Uterus (tissue), 4 donors: Measurements from ENCODE around the gene DROSHA. TPM values are rescaled to one million over a fixed set of nuclear protein-coding genes. Genes with fewer than 3 reads are reported as not detected.
"Not testable (repeated sequence)": the region's sequence is repeated elsewhere in the genome, so short reads cannot be mapped to it uniquely, and the experiment has no call there.

Source experiments
- DNase-seq, 2 donors: peaks; one replicate each; pipeline ENCODE4 v3.0.0-alpha.2; 2019 to 2020
- H3K27ac ChIP-seq, 2 donors: fragments of 200-600 bp; sonication (generic); 1 replicate in 1 of 2; 2 replicates in 1 of 2; pipeline ENCODE4 v1.5.1; 2016 to 2018
- H3K27me3 ChIP-seq, 2 donors: fragments of 200-600 bp; sonication (generic); one replicate each; pipeline ENCODE4 v1.5.1; 2018 to 2019; ENCODE audit warnings: control low read depth in 1 of 2
- H3K36me3 ChIP-seq, 2 donors: fragments of 200-600 bp; sonication (generic); one replicate each; pipeline ENCODE4 v1.5.1; 2019; ENCODE audit warnings: control low read depth in 1 of 2
- H3K4me1 ChIP-seq, 2 donors: fragments of 200-600 bp; sonication (generic); one replicate each; pipeline ENCODE4 v1.5.1; 2018 to 2019; ENCODE audit warnings: control low read depth in 1 of 2
- H3K4me3 ChIP-seq, 2 donors: fragments of 200-600 bp; sonication (generic); 1 replicate in 1 of 2; 2 replicates in 1 of 2; pipeline ENCODE4 v1.5.1; 2018 to 2019; ENCODE audit warnings: mild to moderate bottlenecking in 1 of 2
- H3K9me3 ChIP-seq, 2 donors: fragments of 200-600 bp; sonication (generic); one replicate each; pipeline ENCODE4 v1.5.1; 2019; ENCODE audit warnings: control low read depth in 1 of 2
- POLR2A ChIP-seq, 2 donors: fragments of 450-650 bp; IDR thresholded peaks; one replicate each; pipeline ENCODE4 v1.6.1; 2016; ENCODE audit warnings: antibody characterized with exemption in 2 of 2, mild to moderate bottlenecking in 1 of 2, moderate library complexity in 1 of 2
- intact Hi-C: fragments of 100-400 bp; cut with DNase I; formaldehyde crosslinking; loops from one replicate; pipeline ENCODE4 v1.15.1; 2023; ENCODE audit warnings: low total_unique reads
- total RNA-seq, 4 donors: library from RNA; depleted of rRNA in 3 of 4; stranded (reverse); fragments of >200 nt in 3 of 4; gene quantifications; one replicate each; pipeline versions ENCODE4 v1.1.0 to v1.2.4, GENCODE V29; 2014 to 2023
- TF ChIP-seq, protein P1 (sequence below), 4 experiments: fragments of 200-600 bp in 2 of 4; fragments of 450-650 bp in 2 of 4; sonication (generic) in 2 of 4; IDR thresholded peaks; one replicate each; pipeline ENCODE4 v1.5.1; 2016 to 2019; ENCODE audit warnings: antibody characterized with exemption in 4 of 4, mild to moderate bottlenecking in 2 of 4, moderate library complexity in 1 of 4
- donor health status: DM: yes; HTN: yes; CAD: no.

DROSHA gene
- total RNA-seq, 4 donors from 2014 or later = 17.2 to 82.1 (median 40.5) TPM

DNA sequence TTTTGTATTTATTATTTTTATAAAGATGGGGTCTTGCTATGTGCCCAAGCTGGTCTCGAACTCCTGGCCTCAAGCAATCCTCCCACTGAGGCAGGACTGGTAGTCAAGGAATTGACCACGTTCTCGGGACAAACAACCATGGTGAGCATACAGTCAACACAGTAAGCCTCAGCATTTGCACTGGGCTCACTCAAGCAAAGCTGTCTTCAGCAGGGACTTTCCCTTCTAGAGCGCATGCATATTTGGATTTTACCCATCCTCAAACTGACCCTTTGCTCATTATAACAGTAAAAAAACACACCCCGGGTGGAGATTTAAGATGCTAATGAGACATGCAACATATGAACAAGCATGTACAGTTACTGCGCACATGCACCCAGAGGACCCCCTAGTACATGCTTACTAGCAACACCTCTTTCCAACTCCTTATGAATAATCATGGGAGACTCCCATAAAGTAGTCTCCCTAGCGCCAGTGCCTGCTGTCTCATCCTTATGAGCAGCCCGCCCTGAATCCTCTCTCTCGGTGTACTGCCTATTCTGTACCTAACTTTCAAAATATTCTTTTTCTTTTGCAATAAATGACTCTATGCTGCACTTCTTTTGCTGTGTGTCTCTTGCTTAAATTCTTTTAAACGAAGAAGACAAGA, 41.7 kb upstream of the DROSHA start:
- H3K36me3 ChIP-seq = no peaks in the 10 kb centered on the region
- no peaks in the 10 kb centered on the region for H3K4me1 ChIP-seq
- DNase-seq = no peak
- TF ChIP-seq, protein P1, sequence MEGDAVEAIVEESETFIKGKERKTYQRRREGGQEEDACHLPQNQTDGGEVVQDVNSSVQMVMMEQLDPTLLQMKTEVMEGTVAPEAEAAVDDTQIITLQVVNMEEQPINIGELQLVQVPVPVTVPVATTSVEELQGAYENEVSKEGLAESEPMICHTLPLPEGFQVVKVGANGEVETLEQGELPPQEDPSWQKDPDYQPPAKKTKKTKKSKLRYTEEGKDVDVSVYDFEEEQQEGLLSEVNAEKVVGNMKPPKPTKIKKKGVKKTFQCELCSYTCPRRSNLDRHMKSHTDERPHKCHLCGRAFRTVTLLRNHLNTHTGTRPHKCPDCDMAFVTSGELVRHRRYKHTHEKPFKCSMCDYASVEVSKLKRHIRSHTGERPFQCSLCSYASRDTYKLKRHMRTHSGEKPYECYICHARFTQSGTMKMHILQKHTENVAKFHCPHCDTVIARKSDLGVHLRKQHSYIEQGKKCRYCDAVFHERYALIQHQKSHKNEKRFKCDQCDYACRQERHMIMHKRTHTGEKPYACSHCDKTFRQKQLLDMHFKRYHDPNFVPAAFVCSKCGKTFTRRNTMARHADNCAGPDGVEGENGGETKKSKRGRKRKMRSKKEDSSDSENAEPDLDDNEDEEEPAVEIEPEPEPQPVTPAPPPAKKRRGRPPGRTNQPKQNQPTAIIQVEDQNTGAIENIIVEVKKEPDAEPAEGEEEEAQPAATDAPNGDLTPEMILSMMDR (IDR thresholded peaks at IDR 0.05) = no peak
- no peak for TF ChIP-seq POLR2A (IDR thresholded peaks at IDR 0.05)
- intact Hi-C loops = no loop called here
- H3K9me3 ChIP-seq = no peaks in the 10 kb centered on the region
- H3K27me3 ChIP-seq = no peaks in the 10 kb centered on the region
- H3K27ac ChIP-seq = no peak overlapping the region
- H3K4me3 ChIP-seq = no peak overlapping the region

DNA sequence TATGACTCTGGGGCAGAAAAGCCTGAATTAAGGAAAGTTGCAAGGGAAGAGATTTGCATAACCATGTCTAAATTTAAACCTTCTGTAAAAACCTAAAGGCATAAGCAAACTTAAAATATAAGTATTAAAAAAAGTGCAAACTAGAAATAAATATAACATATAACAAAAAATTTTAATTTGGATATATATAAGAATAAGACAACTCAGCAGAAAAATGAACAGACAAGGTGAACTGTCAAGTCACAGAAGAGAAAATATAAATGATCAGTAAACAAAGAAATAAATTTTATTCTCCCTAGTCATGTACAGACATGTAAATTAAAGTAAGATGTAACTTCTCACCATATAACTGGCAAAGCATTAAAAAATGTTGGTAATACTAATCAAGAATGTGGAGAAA, 37.2 kb upstream of the DROSHA start:
- TF ChIP-seq, protein P1 (IDR thresholded peaks at IDR 0.05) = no peak
- TF ChIP-seq POLR2A (IDR thresholded peaks at IDR 0.05) = no peak
- intact Hi-C loops = no loop called here

DNA sequence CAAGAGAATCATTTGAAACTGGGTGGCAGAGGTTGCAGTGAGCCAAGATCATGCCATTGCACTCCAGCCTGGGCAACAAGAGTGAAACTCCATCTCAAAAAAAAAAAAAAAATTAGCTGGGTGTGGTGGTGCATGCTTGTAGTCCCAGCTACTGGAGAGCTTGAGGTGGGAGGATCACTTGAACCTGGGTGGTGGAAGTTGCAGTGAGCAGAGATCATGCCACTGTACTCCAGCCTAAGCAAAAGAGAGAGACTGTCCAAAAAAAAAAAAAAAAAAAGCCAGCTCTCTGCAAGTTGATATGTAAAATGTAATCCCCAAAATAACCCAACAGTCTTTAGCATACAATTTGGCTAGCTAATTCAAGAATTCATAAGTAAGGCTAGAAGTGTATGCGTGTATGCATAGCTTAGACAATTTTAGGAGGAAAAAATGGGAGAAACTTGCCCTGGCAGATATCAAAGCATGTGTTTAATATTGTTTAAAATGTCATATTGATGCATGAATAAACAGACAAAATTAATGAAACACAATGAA, 36.5 kb upstream of the DROSHA start:
- no peaks in the 10 kb centered on the region for H3K27me3 ChIP-seq
- H3K4me3 ChIP-seq = no peak overlapping the region
- H3K36me3 ChIP-seq = no peaks in the 10 kb centered on the region
- DNase-seq = no peak
- intact Hi-C loops = no loop called here
- H3K4me1 ChIP-seq = no peaks in the 10 kb centered on the region
- H3K27ac ChIP-seq = no peak overlapping the region
- no peaks in the 10 kb centered on the region for H3K9me3 ChIP-seq
- TF ChIP-seq POLR2A (IDR thresholded peaks at IDR 0.05) = no peak
- TF ChIP-seq, protein P1 (IDR thresholded peaks at IDR 0.05) = no peak

More for the DNA sequence above, 37.2 kb upstream of the DROSHA start:
- no peak for DNase-seq
- Histone ChIP-seq H3K27ac (no peak overlapping the region), H3K4me1 (no peaks in the 10 kb centered on the region), H3K9me3 (no peaks in the 10 kb centered on the region), H3K36me3 (no peaks in the 10 kb centered on the region), H3K27me3 (no peaks in the 10 kb centered on the region), H3K4me3 (no peak overlapping the region)

DNA sequence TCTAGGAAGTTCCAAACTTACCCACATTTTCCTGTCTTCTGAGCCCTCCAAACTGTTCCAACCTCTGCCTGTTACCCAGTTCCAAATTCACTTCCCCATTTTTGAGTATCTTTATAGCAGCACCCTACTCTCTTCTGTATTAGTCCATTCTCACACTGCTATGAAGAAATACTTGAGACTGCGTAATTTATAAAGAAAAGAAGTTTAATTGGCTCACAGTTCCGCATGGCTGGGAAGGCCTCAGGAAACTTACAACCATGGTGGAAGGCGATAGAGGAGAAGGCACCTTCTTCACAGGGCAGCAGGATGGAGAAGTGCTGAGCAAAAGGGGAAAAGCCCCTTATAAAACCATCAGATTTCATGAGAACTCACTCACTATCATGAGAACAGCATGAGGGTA, 34.5 kb upstream of the DROSHA start:
- intact Hi-C loops, H3K27me3 ChIP-seq, H3K4me3 ChIP-seq, H3K9me3 ChIP-seq, H3K4me1 ChIP-seq, H3K36me3 ChIP-seq, H3K27ac ChIP-seq, DNase-seq: not testable (repeated sequence)

DNA sequence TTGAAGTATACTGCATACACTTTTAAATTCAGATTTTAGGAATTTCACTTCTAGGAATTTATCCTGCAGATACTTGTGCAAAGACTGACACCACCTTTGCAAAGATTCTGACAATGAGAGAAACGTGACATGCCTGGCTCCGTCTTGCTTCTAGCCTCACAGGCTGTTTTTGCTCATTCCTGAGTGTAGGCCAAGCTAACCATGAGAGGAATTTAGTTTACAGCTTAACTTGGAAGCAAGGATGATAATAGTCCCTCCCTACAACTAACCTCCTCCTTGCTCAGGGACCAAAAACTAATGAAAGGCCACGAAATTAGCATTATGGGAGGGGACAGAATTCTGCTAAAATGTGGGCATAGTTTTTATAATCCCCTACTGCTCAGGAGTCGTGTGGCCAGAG, 31.3 kb upstream of the DROSHA start:
- H3K27me3 ChIP-seq = no peaks in the 10 kb centered on the region
- H3K36me3 ChIP-seq = no peaks in the 10 kb centered on the region
- no peak overlapping the region for H3K27ac ChIP-seq
- H3K4me3 ChIP-seq = no peak overlapping the region
- intact Hi-C loops = no loop called here
- no peaks in the 10 kb centered on the region for H3K4me1 ChIP-seq
- DNase-seq = no peak
- TF ChIP-seq, protein P1 (IDR thresholded peaks at IDR 0.05) = no peak
- TF ChIP-seq POLR2A (IDR thresholded peaks at IDR 0.05) = no peak
- no peaks in the 10 kb centered on the region for H3K9me3 ChIP-seq
